ENCODE results near the gene CCDC9. TPM values are rescaled to one million over a fixed set of nuclear protein-coding genes. Genes with fewer than 3 reads are reported as not detected.

CCDC9 gene
- total and polyA plus RNA-seq, 9 donors, result 14.8 to 65.7 (median 37.0) TPM

GRCh38 chr19:47271949-47272348 is 15.6 kb downstream of the CCDC9 start:
- TF ChIP-seq CTCF (IDR thresholded peaks at IDR 0.05), result no peak
- TF ChIP-seq POLR2A (IDR thresholded peaks at IDR 0.05), result no peak
- no peak for TF ChIP-seq EP300 (IDR thresholded peaks at IDR 0.05)
- peak overlapping the region in 1 of 2 donors; percentile 94 for H3K27ac ChIP-seq
- no peaks in the 10 kb centered on the region for H3K36me3 ChIP-seq

GRCh38 chr19:47272448-47273312 is 16.4 kb downstream of the CCDC9 start:
- WGBS, 3 donors, result 22 to 25% (median 25%) methylated on average over 36 to 42 of the region's 42 CpGs
- Histone ChIP-seq H3K27ac (peak overlapping the region; percentile 70 to 94), H3K4me1 (ENCODE audit: insufficient read depth) (peaks cover 7% of the 10 kb centered on the region), H3K36me3 (no peaks in the 10 kb centered on the region), H3K9me3 (no peaks in the 10 kb centered on the region), H3K4me3 (peak overlapping the region; percentile 53), H3K27me3 (no peaks in the 10 kb centered on the region)
- no peak for TF ChIP-seq EP300 (IDR thresholded peaks at IDR 0.05)
- TF ChIP-seq CTCF (IDR thresholded peaks at IDR 0.05), result peak in 1 of 3 donors; percentile 7
- intact Hi-C loops (cut with DNase I), result no loop called here
- peak in 3 of 5 donors; percentile 76 to 80 (median 78) for DNase-seq

More at GRCh38 chr19:47271949-47272348, 15.6 kb downstream of the CCDC9 start:
- H3K4me1 ChIP-seq (ENCODE audit: insufficient read depth), result peaks cover 7% of the 10 kb centered on the region
- 63 to 73% (median 73%) methylated on average over 6 of the region's 6 CpGs for WGBS, 3 donors
- H3K27me3 ChIP-seq, result no peaks in the 10 kb centered on the region
- H3K9me3 ChIP-seq, result no peaks in the 10 kb centered on the region
- DNase-seq, result peak in 1 of 5 donors; percentile 44
- intact Hi-C loops (cut with DNase I), result no loop called here
- H3K4me3 ChIP-seq, result no peak overlapping the region

DNA sequence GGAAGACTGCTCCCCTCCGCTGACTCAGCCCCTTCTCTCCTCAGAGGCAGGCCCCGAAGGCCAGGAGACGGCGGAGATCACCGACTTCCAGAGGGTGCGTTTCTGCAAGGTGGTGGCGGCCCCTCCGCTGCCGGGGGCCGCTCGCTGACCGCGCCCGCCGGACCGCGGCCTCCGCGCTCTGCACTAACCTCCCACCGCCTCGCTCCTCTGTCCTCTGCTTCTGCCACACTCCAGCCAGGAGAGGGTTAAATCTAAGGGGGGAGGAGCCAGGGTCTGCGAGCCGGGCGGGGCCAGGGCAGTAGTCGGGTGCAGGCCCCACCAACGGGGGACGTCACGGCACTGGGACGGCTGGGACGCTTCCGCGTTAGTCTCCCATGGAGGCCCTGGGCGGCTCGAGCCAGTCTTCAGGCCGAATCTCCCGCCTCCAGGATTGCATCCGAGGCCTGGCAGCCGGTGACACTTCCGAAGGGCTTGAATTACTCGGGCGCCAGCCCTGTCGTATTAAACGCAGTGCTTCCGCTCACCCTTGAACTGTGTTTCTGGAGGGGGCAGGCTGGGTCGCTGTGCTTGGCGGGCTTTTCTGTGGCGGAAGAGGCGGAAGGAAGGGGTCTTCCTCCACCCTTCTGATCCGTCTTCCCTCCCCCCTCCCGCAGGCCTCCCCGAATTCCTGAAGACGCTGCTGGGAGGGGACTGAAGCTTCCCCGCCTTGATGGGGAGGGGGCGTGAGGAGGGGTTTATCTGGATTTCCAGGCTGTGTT is 17.2 kb downstream of the CCDC9 start:
- intact Hi-C loops (cut with DNase I), result no loop called here
- no peaks in the 10 kb centered on the region for H3K9me3 ChIP-seq
- WGBS, 3 donors, result 0% methylated on average over 33 to 54 of the region's 54 CpGs
- H3K27ac ChIP-seq, result peak overlapping the region; percentile 70 to 94
- peaks cover 7% of the 10 kb centered on the region for H3K4me1 ChIP-seq (ENCODE audit: insufficient read depth)
- H3K27me3 ChIP-seq, result no peaks in the 10 kb centered on the region
- DNase-seq, result peak; percentile 92 to 94 (median 92)
- H3K4me3 ChIP-seq, result peak overlapping the region; percentile 53
- no peaks in the 10 kb centered on the region for H3K36me3 ChIP-seq
- TF ChIP-seq EP300 (IDR thresholded peaks at IDR 0.05) (no peak), POLR2A (IDR thresholded peaks at IDR 0.05) (peak; percentile 87), CTCF (IDR thresholded peaks at IDR 0.05) (no peak)

- peak; percentile 61 for TF ChIP-seq POLR2A (IDR thresholded peaks at IDR 0.05)
- TF ChIP-seq EP300 (IDR thresholded peaks at IDR 0.05), result no peak
- TF ChIP-seq CTCF (IDR thresholded peaks at IDR 0.05), result no peak
- DNase-seq, result peak; percentile 99 to 100 (median 100)
- H3K36me3 ChIP-seq, result no peaks in the 10 kb centered on the region
- peaks cover 7% of the 10 kb centered on the region for H3K4me1 ChIP-seq (ENCODE audit: insufficient read depth)
- no peaks in the 10 kb centered on the region for H3K9me3 ChIP-seq
- peak within 1 kb of the TSS; percentile 53 for H3K4me3 ChIP-seq
- intact Hi-C loops (cut with DNase I), result no loop called here
- H3K27ac ChIP-seq, result peak within 1 kb of the TSS; percentile 88 to 94
- 0 to 1% (median 0%) methylated on average over 43 to 72 of the region's 72 CpGs for WGBS, 3 donors
- H3K27me3 ChIP-seq, result no peaks in the 10 kb centered on the region
Observed at GRCh38 chr19:47274071-47274890, 18.0 kb downstream of the CCDC9 start, which contains the start of gene INAFM1. TSS of gene INAFM1 (plus strand) at chr19:47274885. CDS start at chr19:47274920, 35 bp downstream.
